ENCODE measurements around the gene SCN4A.
A peak's percentile ranks its signal among the peaks of the same experiment; 100 is the strongest.
"Not testable (repeated sequence)": the region's sequence is repeated elsewhere in the genome, so short reads cannot be mapped to it uniquely, and the experiment has no call there.

SCN4A gene

GRCh38 chr17:63916566-63917185 is 56.0 kb downstream of the SCN4A start:
- DNase-seq (ENCODE audit: low spot score) = no peak

- DNase-seq (ENCODE audit: low spot score) = not testable (repeated sequence)
Observed at GRCh38 chr17:63915753-63916152, 57.0 kb downstream of the SCN4A start.

- DNase-seq (ENCODE audit: low spot score) = no peak
Observed at GRCh38 chr17:63914471-63914870, 58.2 kb downstream of the SCN4A start.

- DNase-seq (ENCODE audit: low spot score) = peak; percentile 48
Observed at GRCh38 chr17:63911657-63912100, 61.0 kb downstream of the SCN4A start.

GRCh38 chr17:63911041-63911635 is 61.6 kb downstream of the SCN4A start, which contains the start of gene CSHL1:
CSHL1 (minus strand) TSS chr17:63911258; CDS start chr17:63911196, 62 bp downstream.
- no peak for DNase-seq (ENCODE audit: low spot score)

GRCh38 chr17:63910096-63910495 is 62.6 kb downstream of the SCN4A start:
- DNase-seq (ENCODE audit: low spot score) = no peak

GRCh38 chr17:63909586-63909985 is 63.1 kb downstream of the SCN4A start:
- DNase-seq (ENCODE audit: low spot score) = not testable (repeated sequence)

- DNase-seq (ENCODE audit: low spot score) = not testable (repeated sequence)
Observed at GRCh38 chr17:63907161-63907778, 65.4 kb downstream of the SCN4A start.

- not testable (repeated sequence) for DNase-seq (ENCODE audit: low spot score)
Observed at GRCh38 chr17:63904796-63905195, 67.9 kb downstream of the SCN4A start.

- DNase-seq (ENCODE audit: low spot score) = not testable (repeated sequence)
Observed at GRCh38 chr17:63903787-63904201, 68.9 kb downstream of the SCN4A start.

GRCh38 chr17:63901971-63902370 is 70.7 kb downstream of the SCN4A start:
- DNase-seq (ENCODE audit: low spot score) = not testable (repeated sequence)

- not testable (repeated sequence) for DNase-seq (ENCODE audit: low spot score)
Observed at GRCh38 chr17:63898899-63899798, 73.6 kb downstream of the SCN4A start.

GRCh38 chr17:63896524-63897354 is 76.0 kb downstream of the SCN4A start, which contains the start of gene CSH1:
CSH1 (minus strand) TSS chr17:63896574; CDS start chr17:63896511, 63 bp downstream.
- DNase-seq (ENCODE audit: low spot score) = not testable (repeated sequence)

- DNase-seq (ENCODE audit: low spot score) = not testable (repeated sequence)
Observed at GRCh38 chr17:63894821-63895220, 77.9 kb downstream of the SCN4A start.

GRCh38 chr17:63894021-63894420 is 78.7 kb downstream of the SCN4A start:
- not testable (repeated sequence) for DNase-seq (ENCODE audit: low spot score)

- not testable (repeated sequence) for DNase-seq (ENCODE audit: low spot score)
Observed at GRCh38 chr17:63892316-63893037, 80.2 kb downstream of the SCN4A start.

GRCh38 chr17:63889026-63889848 is 83.5 kb downstream of the SCN4A start:
- not testable (repeated sequence) for DNase-seq (ENCODE audit: low spot score)
